ENCODE data around the gene SLC39A3.

Gene SLC39A3

GRCh38 chr19:2751438-2751830 is 11.6 kb upstream of the SLC39A3 start:
- Histone ChIP-seq H3K4me3 (no peak overlapping the region), H4K20me1 (no peaks in the 10 kb centered on the region), H3K4me2 (peak overlapping the region; percentile 80; the same call in 1 of the 2 replicates), H3K27ac (no peak overlapping the region), H3K9ac (0 out of 2 replicates have a peak overlapping the region, but pooled peaks have one; percentile 10), H3K36me3 (peaks cover 37% of the 10 kb centered on the region), H3K27me3 (no peaks in the 10 kb centered on the region), H3K9me3 (no peaks in the 10 kb centered on the region), H3K4me1 (peaks cover 55% of the 10 kb centered on the region)
- TF ChIP-seq Cebpa-rat (IDR thresholded peaks at IDR 0.05): no peak

GRCh38 chr19:2750808-2751437 is 11.1 kb upstream of the SLC39A3 start:
- no peak for TF ChIP-seq Cebpa-rat (IDR thresholded peaks at IDR 0.05)
- Histone ChIP-seq H3K4me2 (peak overlapping the region; percentile 80), H3K9ac (0 out of 2 replicates have a peak overlapping the region, but pooled peaks have one; percentile 10), H3K4me3 (no peak overlapping the region), H3K27ac (no peak overlapping the region), H3K4me1 (peaks cover 50% of the 10 kb centered on the region), H4K20me1 (no peaks in the 10 kb centered on the region), H3K9me3 (no peaks in the 10 kb centered on the region), H3K27me3 (no peaks in the 10 kb centered on the region), H3K36me3 (peaks cover 34% of the 10 kb centered on the region)

- peaks cover 48% of the 10 kb centered on the region for H3K4me1 ChIP-seq
- no peaks in the 10 kb centered on the region for H3K36me3 ChIP-seq
- no peaks in the 10 kb centered on the region for H4K20me1 ChIP-seq
- H3K9ac ChIP-seq: no peak overlapping the region
- H3K4me2 ChIP-seq: no peak overlapping the region
- no peaks in the 10 kb centered on the region for H3K27me3 ChIP-seq
- no peak overlapping the region for H3K27ac ChIP-seq
- no peak overlapping the region for H3K4me3 ChIP-seq
- H3K9me3 ChIP-seq: no peaks in the 10 kb centered on the region
- TF ChIP-seq Cebpa-rat (IDR thresholded peaks at IDR 0.05): no peak
These were observed 7.5 kb upstream of the SLC39A3 start for GRCh38 chr19:2747349-2747748.

GRCh38 chr19:2744113-2744512 is 4.3 kb upstream of the SLC39A3 start:
- H3K4me2 ChIP-seq: no peak overlapping the region
- H4K20me1 ChIP-seq: no peaks in the 10 kb centered on the region
- peaks cover 33% of the 10 kb centered on the region for H3K4me1 ChIP-seq
- no peaks in the 10 kb centered on the region for H3K27me3 ChIP-seq
- TF ChIP-seq Cebpa-rat (IDR thresholded peaks at IDR 0.05): no peak
- H3K27ac ChIP-seq: no peak overlapping the region
- H3K36me3 ChIP-seq: no peaks in the 10 kb centered on the region
- H3K9ac ChIP-seq: no peak overlapping the region
- H3K9me3 ChIP-seq: no peaks in the 10 kb centered on the region
- no peak overlapping the region for H3K4me3 ChIP-seq

DNA sequence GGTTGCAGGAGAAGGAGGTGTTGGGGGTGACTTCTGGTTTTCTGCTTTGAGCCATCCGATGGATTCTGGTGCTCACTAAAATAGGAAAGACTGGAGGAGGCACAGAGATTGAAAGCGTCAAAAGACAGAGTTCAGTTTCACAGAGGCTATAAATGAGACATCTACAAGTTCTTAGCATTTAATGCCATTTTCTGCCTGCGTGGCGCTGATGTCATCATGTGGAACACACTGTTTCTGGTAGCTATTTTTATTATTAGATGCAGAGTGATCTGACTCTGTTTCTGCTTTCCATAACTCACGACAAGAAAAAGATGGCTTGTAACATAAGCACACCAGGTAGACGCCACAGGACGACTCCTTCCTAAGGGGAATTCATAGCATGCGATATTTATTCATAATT is 3.3 kb upstream of the SLC39A3 start:
- H3K4me1 ChIP-seq: peaks cover 33% of the 10 kb centered on the region
- TF ChIP-seq Cebpa-rat (IDR thresholded peaks at IDR 0.05): no peak

GRCh38 chr19:2740314-2740656 is 468 bp upstream of the SLC39A3 start:
- peaks cover 26% of the 10 kb centered on the region for H4K20me1 ChIP-seq
- H3K9me3 ChIP-seq: peaks cover 9% of the 10 kb centered on the region
- H3K9ac ChIP-seq: no peak overlapping the region
- H3K27ac ChIP-seq: no peak overlapping the region
- TF ChIP-seq Cebpa-rat (IDR thresholded peaks at IDR 0.05): no peak
- no peak overlapping the region for H3K4me3 ChIP-seq
- H3K36me3 ChIP-seq: peaks cover 25% of the 10 kb centered on the region
- H3K4me2 ChIP-seq: peak overlapping the region; percentile 55
- no peaks in the 10 kb centered on the region; the same call in 1 of the 2 replicates for H3K27me3 ChIP-seq
- peaks cover 37% of the 10 kb centered on the region for H3K4me1 ChIP-seq

More for the DNA sequence above, 3.3 kb upstream of the SLC39A3 start:
- H3K4me3 ChIP-seq: no peak overlapping the region
- no peak overlapping the region for H3K27ac ChIP-seq
- H4K20me1 ChIP-seq: 0 out of 2 replicates have a peak, but pooled peaks cover 6% of the 10 kb centered on the region
- no peak overlapping the region for H3K4me2 ChIP-seq
- H3K36me3 ChIP-seq: no peaks in the 10 kb centered on the region
- H3K9ac ChIP-seq: no peak overlapping the region
- H3K27me3 ChIP-seq: no peaks in the 10 kb centered on the region
- H3K9me3 ChIP-seq: no peaks in the 10 kb centered on the region

DNA sequence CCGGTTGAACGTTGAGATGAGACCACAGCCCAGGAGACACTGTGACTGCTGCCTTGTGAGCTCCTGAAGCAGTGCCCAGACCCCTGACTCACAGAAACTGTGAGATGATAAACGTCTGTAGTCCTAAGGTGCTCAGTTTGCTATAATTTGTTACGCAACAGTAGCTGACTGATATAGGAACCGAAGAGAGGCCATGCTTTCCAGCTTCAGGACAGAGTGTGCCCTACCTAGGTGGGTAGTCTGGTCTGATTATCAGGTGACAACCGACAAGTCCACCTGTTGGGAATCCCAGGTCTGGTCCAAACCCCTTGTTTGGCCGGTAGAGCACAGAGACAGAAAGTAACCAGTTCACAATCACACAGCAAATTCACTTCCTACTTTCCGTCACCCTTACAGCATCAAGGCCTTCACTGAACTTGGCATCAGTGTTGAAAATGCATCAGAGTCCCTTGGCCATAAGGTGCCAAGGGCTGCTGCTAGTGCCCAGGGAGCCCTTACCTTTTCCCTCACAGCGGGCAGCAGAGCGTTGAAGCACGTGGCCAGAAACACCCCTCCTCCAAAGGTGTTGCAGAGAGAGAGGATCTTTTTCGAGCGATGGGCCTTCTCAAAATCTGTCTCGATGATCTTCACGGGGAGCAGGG is 3.1 kb downstream of the SLC39A3 start:
- peak; percentile 83 for TF ChIP-seq Cebpa-rat (IDR thresholded peaks at IDR 0.05)
- Histone ChIP-seq H3K4me2 (no peak overlapping the region), H3K9ac (no peak overlapping the region), H3K4me3 (no peak overlapping the region), H4K20me1 (peaks cover 62% of the 10 kb centered on the region), H3K36me3 (peaks cover 55% of the 10 kb centered on the region), H3K9me3 (peaks cover 9% of the 10 kb centered on the region), H3K27ac (no peak overlapping the region), H3K4me1 (peaks cover 66% of the 10 kb centered on the region), H3K27me3 (no peaks in the 10 kb centered on the region; the same call in 1 of the 2 replicates)

DNA sequence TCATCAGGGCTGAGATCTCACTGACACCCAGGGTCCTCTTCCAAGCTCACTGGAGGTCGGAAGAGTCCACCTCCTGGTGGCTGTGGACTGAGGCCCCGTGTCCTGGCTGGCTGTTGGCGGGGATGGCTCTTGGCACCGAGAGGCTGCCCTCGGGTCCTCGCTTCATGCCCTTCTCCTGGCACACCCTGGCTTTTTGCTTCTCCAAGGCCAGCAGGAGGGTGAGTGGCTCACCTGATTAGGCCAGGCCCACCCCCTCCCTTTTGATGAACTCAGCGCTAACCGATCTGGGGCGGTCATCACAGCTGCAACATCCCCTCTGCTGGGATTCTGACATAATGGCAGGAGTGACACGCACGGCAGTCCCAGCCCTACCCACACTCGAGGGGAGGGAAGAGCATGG is 4.4 kb downstream of the SLC39A3 start:
- H3K4me2 ChIP-seq: peak overlapping the region; percentile 81
- no peaks in the 10 kb centered on the region; the same call in 1 of the 2 replicates for H3K27me3 ChIP-seq
- H3K9me3 ChIP-seq: peaks cover 9% of the 10 kb centered on the region
- no peak for TF ChIP-seq Cebpa-rat (IDR thresholded peaks at IDR 0.05)
- H3K36me3 ChIP-seq: peaks cover 66% of the 10 kb centered on the region
- H3K9ac ChIP-seq: peak overlapping the region; percentile 0; the same call in 1 of the 2 replicates
- H3K4me1 ChIP-seq: peaks cover 78% of the 10 kb centered on the region
- H4K20me1 ChIP-seq: peaks cover 72% of the 10 kb centered on the region
- peak overlapping the region; percentile 61; the same call in 1 of the 2 replicates for H3K27ac ChIP-seq
- H3K4me3 ChIP-seq: no peak overlapping the region

GRCh38 chr19:2734589-2735288 is 5.1 kb downstream of the SLC39A3 start:
- Histone ChIP-seq H3K9ac (0 out of 2 replicates have a peak overlapping the region, but pooled peaks have one; percentile 0), H3K27ac (peak overlapping the region; percentile 61), H3K4me1 (peaks cover 81% of the 10 kb centered on the region), H3K27me3 (no peaks in the 10 kb centered on the region; the same call in 1 of the 2 replicates), H3K36me3 (peaks cover 66% of the 10 kb centered on the region), H3K4me2 (peak overlapping the region; percentile 81), H4K20me1 (peaks cover 72% of the 10 kb centered on the region), H3K4me3 (0 out of 2 replicates have a peak overlapping the region, but pooled peaks have one; percentile 4), H3K9me3 (peaks cover 9% of the 10 kb centered on the region)
- no peak for TF ChIP-seq Cebpa-rat (IDR thresholded peaks at IDR 0.05)
